ENCODE results near the gene PCP2.

The PCP2 gene

DNA sequence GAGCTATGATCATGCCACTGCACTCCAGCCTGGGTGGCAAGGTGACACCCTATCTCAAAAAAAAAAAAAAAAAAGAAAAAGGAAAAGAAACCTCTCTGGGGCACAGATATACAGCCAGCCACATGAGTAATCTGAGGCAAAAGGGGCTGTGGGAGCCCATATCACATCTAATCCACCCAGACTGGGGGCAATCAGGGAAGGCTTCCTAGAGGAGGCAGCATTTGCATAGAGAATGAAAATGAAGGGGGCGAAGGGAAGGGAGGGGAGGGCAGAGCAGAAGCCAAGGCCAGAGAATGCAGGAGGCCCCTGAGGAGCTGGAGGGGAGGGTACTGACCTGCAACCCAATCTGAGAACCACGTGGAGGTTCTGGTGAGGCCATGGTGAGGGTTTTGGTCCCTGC lies 16.6 kb upstream of the PCP2 start:
- no peak for TF ChIP-seq NFIC (IDR thresholded peaks at IDR 0.05)
- no peak for TF ChIP-seq TCF12 (IDR thresholded peaks at IDR 0.05; ENCODE audit: low read depth)
- no peak for TF ChIP-seq CEBPB (IDR thresholded peaks at IDR 0.05)
- no peak for TF ChIP-seq CREB1 (IDR thresholded peaks at IDR 0.05; ENCODE audit: low read depth)
- TF ChIP-seq ZBTB7A (IDR thresholded peaks at IDR 0.05; ENCODE audit: low read depth) = no peak
- no peak for TF ChIP-seq EGR1 (IDR thresholded peaks at IDR 0.05)

DNA sequence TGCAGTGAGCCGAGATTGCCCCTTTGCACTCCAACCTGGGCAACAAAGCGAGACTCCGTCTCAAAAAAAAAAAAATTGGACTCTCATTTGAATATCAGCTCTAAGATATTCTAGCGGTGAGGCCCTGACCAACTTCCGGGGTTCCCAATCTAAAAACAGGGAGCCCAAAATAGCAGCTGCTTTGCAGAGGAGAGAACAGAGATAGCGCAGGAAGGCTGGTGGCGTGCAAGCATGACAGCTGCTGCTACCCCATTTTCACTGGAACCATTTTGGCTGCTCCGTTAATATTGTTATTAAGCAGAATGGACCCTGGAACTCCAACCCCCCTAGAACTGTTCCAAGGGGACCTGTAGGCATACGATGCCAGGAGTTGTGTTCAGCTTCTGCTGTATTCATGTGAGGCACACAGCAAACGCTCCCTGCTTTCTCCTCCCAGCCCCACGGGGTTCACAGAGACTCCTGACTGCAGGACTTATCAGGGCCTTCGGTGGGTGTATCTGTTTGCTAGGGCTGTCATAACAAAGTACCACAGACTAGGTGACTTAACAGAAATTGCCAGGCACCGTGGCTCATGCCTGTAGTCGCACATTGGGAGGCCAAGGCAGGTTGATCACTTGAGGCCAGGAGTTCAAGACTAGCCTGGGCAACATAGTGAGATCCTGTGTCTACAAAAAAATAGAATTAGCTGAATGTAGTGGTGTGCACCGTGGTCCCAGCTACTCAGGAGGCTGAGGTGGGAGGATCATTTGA lies 14.9 kb upstream of the PCP2 start:
- no peak for TF ChIP-seq CREB1 (IDR thresholded peaks at IDR 0.05; ENCODE audit: low read depth)
- no peak for TF ChIP-seq EP300 (IDR thresholded peaks at IDR 0.05; ENCODE audit: borderline replicate concordance)
- TF ChIP-seq TAF1 (IDR thresholded peaks at IDR 0.05; ENCODE audit: low read depth) = no peak
- no peak for TF ChIP-seq NFIC (IDR thresholded peaks at IDR 0.05)
- TF ChIP-seq, protein P1, sequence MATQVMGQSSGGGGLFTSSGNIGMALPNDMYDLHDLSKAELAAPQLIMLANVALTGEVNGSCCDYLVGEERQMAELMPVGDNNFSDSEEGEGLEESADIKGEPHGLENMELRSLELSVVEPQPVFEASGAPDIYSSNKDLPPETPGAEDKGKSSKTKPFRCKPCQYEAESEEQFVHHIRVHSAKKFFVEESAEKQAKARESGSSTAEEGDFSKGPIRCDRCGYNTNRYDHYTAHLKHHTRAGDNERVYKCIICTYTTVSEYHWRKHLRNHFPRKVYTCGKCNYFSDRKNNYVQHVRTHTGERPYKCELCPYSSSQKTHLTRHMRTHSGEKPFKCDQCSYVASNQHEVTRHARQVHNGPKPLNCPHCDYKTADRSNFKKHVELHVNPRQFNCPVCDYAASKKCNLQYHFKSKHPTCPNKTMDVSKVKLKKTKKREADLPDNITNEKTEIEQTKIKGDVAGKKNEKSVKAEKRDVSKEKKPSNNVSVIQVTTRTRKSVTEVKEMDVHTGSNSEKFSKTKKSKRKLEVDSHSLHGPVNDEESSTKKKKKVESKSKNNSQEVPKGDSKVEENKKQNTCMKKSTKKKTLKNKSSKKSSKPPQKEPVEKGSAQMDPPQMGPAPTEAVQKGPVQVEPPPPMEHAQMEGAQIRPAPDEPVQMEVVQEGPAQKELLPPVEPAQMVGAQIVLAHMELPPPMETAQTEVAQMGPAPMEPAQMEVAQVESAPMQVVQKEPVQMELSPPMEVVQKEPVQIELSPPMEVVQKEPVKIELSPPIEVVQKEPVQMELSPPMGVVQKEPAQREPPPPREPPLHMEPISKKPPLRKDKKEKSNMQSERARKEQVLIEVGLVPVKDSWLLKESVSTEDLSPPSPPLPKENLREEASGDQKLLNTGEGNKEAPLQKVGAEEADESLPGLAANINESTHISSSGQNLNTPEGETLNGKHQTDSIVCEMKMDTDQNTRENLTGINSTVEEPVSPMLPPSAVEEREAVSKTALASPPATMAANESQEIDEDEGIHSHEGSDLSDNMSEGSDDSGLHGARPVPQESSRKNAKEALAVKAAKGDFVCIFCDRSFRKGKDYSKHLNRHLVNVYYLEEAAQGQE (IDR thresholded peaks at IDR 0.05; ENCODE audit: low read depth) = no peak
- TF ChIP-seq YY1 (IDR thresholded peaks at IDR 0.05; ENCODE audit: low read depth) = no peak
- TF ChIP-seq, protein P2, sequence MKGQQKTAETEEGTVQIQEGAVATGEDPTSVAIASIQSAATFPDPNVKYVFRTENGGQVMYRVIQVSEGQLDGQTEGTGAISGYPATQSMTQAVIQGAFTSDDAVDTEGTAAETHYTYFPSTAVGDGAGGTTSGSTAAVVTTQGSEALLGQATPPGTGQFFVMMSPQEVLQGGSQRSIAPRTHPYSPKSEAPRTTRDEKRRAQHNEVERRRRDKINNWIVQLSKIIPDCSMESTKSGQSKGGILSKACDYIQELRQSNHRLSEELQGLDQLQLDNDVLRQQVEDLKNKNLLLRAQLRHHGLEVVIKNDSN (IDR thresholded peaks at IDR 0.05) = no peak
- no peak for TF ChIP-seq ZBTB7A (IDR thresholded peaks at IDR 0.05; ENCODE audit: low read depth)
- no peak for TF ChIP-seq FOXM1 (IDR thresholded peaks at IDR 0.05; ENCODE audit: borderline replicate concordance, low read depth)
- no peak for TF ChIP-seq TEAD4 (IDR thresholded peaks at IDR 0.05)
- no peak for TF ChIP-seq EGR1 (IDR thresholded peaks at IDR 0.05)
- no peak for TF ChIP-seq TCF12 (IDR thresholded peaks at IDR 0.05; ENCODE audit: low read depth)
- TF ChIP-seq, protein P3, sequence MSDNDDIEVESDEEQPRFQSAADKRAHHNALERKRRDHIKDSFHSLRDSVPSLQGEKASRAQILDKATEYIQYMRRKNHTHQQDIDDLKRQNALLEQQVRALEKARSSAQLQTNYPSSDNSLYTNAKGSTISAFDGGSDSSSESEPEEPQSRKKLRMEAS (IDR thresholded peaks at IDR 0.05) = no peak
- no peak for TF ChIP-seq RAD21 (IDR thresholded peaks at IDR 0.05; ENCODE audit: low read depth)
- no peak for TF ChIP-seq CEBPB (IDR thresholded peaks at IDR 0.05)

DNA sequence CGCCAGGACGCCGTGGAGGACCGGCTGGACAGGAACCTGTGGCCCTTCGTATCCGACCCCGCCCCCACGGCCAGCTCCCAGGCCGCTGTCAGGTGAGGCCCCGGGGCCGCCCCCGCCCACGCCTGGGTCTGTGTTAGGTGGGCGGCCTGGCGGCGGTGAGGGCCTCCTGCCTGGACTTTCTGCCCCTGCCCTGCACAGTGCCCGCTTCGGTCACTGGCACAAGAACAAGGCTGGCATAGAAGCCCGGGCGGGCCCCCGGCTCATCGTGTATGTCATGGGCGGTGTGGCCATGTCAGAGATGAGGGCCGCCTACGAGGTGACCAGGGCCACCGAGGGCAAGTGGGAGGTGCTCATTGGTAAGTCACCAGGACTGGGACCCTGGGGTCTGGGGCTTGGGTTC lies 13.6 kb upstream of the PCP2 start:
- TF ChIP-seq EP300 (IDR thresholded peaks at IDR 0.05; ENCODE audit: borderline replicate concordance) = no peak
- TF ChIP-seq EGR1 (IDR thresholded peaks at IDR 0.05) = no peak
- TF ChIP-seq TEAD4 (IDR thresholded peaks at IDR 0.05) = no peak
- no peak for TF ChIP-seq YY1 (IDR thresholded peaks at IDR 0.05; ENCODE audit: low read depth)
- no peak for TF ChIP-seq CREB1 (IDR thresholded peaks at IDR 0.05; ENCODE audit: low read depth)
- no peak for TF ChIP-seq TCF12 (IDR thresholded peaks at IDR 0.05; ENCODE audit: low read depth)
- no peak for TF ChIP-seq TAF1 (IDR thresholded peaks at IDR 0.05; ENCODE audit: low read depth)

DNA sequence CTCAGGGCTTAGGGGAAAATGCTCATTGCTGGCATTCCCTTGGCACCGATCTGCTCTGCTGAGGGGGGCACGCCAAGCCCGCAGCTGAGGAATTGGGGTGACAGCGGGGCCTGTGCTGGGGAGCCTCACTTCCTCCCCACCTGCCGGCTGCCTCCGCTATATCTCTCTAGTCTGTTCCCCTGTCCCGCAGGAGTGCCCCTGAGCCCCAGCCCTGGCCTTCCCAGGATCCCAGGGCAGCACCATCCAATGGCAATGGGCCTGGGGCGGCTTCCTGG lies 12.8 kb upstream of the PCP2 start:
- TF ChIP-seq YY1 (IDR thresholded peaks at IDR 0.05; ENCODE audit: low read depth) (no peak), TEAD4 (IDR thresholded peaks at IDR 0.05) (no peak), CEBPB (IDR thresholded peaks at IDR 0.05) (no peak), NFIC (IDR thresholded peaks at IDR 0.05) (no peak), RAD21 (IDR thresholded peaks at IDR 0.05; ENCODE audit: low read depth) (no peak), EGR1 (IDR thresholded peaks at IDR 0.05) (no peak), TAF1 (IDR thresholded peaks at IDR 0.05; ENCODE audit: low read depth) (no peak), ZBTB7A (IDR thresholded peaks at IDR 0.05; ENCODE audit: low read depth) (no peak), CREB1 (IDR thresholded peaks at IDR 0.05; ENCODE audit: low read depth) (no peak), EP300 (IDR thresholded peaks at IDR 0.05; ENCODE audit: borderline replicate concordance) (no peak), FOXM1 (IDR thresholded peaks at IDR 0.05; ENCODE audit: borderline replicate concordance, low read depth) (no peak), TCF12 (IDR thresholded peaks at IDR 0.05; ENCODE audit: low read depth) (no peak)
- TF ChIP-seq, protein P3 (IDR thresholded peaks at IDR 0.05) = no peak
- TF ChIP-seq, protein P1 (IDR thresholded peaks at IDR 0.05; ENCODE audit: low read depth) = no peak
- TF ChIP-seq, protein P2 (IDR thresholded peaks at IDR 0.05) = no peak

DNA sequence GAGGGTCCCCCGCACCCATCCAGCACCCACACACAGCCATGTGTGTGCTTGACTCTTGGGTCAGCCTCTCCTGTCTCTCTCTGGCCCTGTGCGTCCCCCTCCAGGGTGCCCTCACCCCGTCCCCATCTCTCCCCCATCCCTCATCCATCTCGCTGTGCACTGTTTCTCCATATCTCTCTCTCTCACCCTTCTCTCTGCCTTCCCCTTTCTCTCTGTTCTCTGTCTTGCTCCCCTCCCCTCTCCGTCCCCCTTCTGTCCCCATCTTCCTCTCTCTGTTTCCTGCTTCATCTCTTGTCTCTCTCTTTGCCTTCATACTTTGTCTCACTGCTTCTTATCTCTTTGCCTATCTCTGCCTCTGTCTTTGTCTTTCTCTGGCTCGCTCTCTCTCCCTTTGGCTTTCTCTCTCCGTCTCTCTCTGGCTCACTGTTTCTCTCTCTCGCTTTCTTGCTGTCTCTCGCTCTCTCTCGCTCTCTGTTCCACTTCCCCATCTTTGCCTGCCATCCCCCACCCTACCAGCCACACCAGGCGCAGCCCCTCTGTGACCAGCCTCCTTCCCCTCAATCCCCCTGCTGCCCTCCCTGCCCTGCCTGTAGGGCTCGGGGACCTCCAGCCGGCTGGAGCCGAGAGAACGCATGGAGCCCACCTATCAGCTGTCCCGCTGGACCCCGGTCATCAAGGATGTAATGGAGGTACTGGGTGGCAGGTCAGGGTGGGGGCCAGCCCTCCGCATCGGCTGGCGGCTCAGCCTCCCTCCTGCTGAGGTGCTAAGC lies 12.3 kb upstream of the PCP2 start:
- TF ChIP-seq EP300 (IDR thresholded peaks at IDR 0.05; ENCODE audit: borderline replicate concordance) (no peak), NFIC (IDR thresholded peaks at IDR 0.05) (no peak)

DNA sequence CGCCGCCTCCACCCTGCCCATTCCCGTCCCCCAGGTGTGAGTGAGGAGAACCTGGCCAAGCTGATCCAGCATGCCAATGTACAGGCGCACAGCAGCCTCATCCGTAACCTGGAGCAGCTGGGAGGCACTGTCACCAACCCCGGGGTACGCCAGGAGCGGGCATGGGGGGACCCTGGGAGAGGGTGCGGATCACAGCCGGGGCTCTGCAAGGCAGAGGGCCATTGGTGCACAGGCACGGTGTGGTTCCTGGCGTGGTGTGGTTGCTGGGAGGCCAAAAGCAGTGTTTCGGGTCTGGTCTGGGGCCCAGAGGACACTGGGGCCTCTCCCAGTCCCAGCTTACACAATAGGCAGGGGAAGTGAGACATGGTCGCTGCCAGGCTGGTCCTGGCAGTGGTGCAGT lies 11.6 kb upstream of the PCP2 start:
- TF ChIP-seq TCF12 (IDR thresholded peaks at IDR 0.05; ENCODE audit: low read depth) = no peak
- TF ChIP-seq YY1 (IDR thresholded peaks at IDR 0.05; ENCODE audit: low read depth) = no peak
- no peak for TF ChIP-seq RAD21 (IDR thresholded peaks at IDR 0.05; ENCODE audit: low read depth)
- no peak for TF ChIP-seq EP300 (IDR thresholded peaks at IDR 0.05; ENCODE audit: borderline replicate concordance)
- TF ChIP-seq, protein P3 (IDR thresholded peaks at IDR 0.05) = no peak
- TF ChIP-seq, protein P2 (IDR thresholded peaks at IDR 0.05) = no peak
- no peak for TF ChIP-seq ZBTB7A (IDR thresholded peaks at IDR 0.05; ENCODE audit: low read depth)
- TF ChIP-seq TAF1 (IDR thresholded peaks at IDR 0.05; ENCODE audit: low read depth) = no peak
- no peak for TF ChIP-seq FOXM1 (IDR thresholded peaks at IDR 0.05; ENCODE audit: borderline replicate concordance, low read depth)
- TF ChIP-seq, protein P1 (IDR thresholded peaks at IDR 0.05; ENCODE audit: low read depth) = no peak
- no peak for TF ChIP-seq CREB1 (IDR thresholded peaks at IDR 0.05; ENCODE audit: low read depth)
- TF ChIP-seq EGR1 (IDR thresholded peaks at IDR 0.05) = no peak
- TF ChIP-seq TEAD4 (IDR thresholded peaks at IDR 0.05) = no peak

Data from Ishikawa (cell line).